Measurements from ENCODE around the gene ALDH1A2. TPM values are rescaled to one million over a fixed set of nuclear protein-coding genes. Genes with fewer than 3 reads are reported as not detected.

The ALDH1A2 gene
- total RNA-seq, 1 experiment from 2014 or later, result 0.98 TPM

DNA sequence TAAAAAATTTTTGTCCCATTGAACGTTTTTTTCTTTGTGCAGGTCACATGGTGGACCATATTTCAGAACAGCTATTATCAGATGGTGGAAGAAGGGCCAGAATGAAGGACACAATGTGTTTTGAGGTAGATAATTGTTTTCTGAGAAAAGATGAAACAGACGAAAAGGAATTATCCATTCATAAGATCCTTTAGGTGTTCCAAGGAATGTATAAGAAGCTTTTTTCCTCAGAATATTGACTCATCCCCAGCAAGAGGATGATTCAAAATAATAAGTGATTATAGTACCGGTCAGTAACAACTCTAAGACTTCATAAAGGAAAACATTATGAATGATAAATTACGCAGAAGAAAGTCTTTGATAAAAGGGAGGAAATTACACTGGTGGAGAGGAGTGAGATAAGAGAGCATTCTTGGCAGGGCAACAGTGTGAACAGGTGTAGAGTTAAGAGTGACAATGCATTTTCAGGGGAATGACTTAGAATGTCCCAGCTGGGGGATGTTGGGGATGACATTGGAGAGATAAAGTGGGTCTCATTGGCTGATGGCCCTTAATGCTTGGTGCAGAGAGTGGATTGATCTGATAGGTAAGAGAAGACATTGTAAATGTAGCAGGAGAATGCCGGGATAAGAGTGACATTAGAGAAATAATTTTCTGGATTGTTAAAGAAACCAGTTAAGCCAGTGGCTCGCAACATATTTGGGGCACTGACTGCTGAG, 45.6 kb upstream of the ALDH1A2 start:
- H3K36me3 ChIP-seq (ENCODE audit: control insufficient read depth, insufficient read depth, low read length), result no peaks in the 10 kb centered on the region
- CTCF ChIA-PET, result no interaction called here
- no TSS peak for BruUV-seq (replicated peaks)
- no peak for DNase-seq (ENCODE audit: low read depth, low spot score)
- TF ChIP-seq, protein P1, sequence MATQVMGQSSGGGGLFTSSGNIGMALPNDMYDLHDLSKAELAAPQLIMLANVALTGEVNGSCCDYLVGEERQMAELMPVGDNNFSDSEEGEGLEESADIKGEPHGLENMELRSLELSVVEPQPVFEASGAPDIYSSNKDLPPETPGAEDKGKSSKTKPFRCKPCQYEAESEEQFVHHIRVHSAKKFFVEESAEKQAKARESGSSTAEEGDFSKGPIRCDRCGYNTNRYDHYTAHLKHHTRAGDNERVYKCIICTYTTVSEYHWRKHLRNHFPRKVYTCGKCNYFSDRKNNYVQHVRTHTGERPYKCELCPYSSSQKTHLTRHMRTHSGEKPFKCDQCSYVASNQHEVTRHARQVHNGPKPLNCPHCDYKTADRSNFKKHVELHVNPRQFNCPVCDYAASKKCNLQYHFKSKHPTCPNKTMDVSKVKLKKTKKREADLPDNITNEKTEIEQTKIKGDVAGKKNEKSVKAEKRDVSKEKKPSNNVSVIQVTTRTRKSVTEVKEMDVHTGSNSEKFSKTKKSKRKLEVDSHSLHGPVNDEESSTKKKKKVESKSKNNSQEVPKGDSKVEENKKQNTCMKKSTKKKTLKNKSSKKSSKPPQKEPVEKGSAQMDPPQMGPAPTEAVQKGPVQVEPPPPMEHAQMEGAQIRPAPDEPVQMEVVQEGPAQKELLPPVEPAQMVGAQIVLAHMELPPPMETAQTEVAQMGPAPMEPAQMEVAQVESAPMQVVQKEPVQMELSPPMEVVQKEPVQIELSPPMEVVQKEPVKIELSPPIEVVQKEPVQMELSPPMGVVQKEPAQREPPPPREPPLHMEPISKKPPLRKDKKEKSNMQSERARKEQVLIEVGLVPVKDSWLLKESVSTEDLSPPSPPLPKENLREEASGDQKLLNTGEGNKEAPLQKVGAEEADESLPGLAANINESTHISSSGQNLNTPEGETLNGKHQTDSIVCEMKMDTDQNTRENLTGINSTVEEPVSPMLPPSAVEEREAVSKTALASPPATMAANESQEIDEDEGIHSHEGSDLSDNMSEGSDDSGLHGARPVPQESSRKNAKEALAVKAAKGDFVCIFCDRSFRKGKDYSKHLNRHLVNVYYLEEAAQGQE (IDR thresholded peaks at IDR 0.05; ENCODE audit: insufficient read depth in 1 of 2, low read depth in 2 of 2, low read length in 1 of 2), result no peak
- TF ChIP-seq SIN3A (IDR thresholded peaks at IDR 0.05; ENCODE audit: borderline replicate concordance, insufficient read depth, low read depth, low read length) (no peak), POLR2AphosphoS5 (IDR thresholded peaks at IDR 0.05; ENCODE audit: low read depth, low read length) (no peak), TCF7L2 (IDR thresholded peaks at IDR 0.05; ENCODE audit: low read depth, low read length) (no peak)
- TF ChIP-seq, protein P2, sequence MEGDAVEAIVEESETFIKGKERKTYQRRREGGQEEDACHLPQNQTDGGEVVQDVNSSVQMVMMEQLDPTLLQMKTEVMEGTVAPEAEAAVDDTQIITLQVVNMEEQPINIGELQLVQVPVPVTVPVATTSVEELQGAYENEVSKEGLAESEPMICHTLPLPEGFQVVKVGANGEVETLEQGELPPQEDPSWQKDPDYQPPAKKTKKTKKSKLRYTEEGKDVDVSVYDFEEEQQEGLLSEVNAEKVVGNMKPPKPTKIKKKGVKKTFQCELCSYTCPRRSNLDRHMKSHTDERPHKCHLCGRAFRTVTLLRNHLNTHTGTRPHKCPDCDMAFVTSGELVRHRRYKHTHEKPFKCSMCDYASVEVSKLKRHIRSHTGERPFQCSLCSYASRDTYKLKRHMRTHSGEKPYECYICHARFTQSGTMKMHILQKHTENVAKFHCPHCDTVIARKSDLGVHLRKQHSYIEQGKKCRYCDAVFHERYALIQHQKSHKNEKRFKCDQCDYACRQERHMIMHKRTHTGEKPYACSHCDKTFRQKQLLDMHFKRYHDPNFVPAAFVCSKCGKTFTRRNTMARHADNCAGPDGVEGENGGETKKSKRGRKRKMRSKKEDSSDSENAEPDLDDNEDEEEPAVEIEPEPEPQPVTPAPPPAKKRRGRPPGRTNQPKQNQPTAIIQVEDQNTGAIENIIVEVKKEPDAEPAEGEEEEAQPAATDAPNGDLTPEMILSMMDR (IDR thresholded peaks at IDR 0.05), result no peak
- H3K4me3 ChIP-seq (ENCODE audit: low read depth in 2 of 2, low read length in 2 of 2), result no peak overlapping the region
- no peak overlapping the region for H3K27ac ChIP-seq (ENCODE audit: low read length)
- POLR2A ChIA-PET, result no interaction called here
- H3K27me3 ChIP-seq (ENCODE audit: control insufficient read depth, insufficient read depth, low read length), result no peaks in the 10 kb centered on the region
- no peaks in the 10 kb centered on the region for H3K9me3 ChIP-seq (ENCODE audit: control insufficient read depth, insufficient read depth, low read depth, low read length)
- no peaks in the 10 kb centered on the region for H3K4me1 ChIP-seq (ENCODE audit: control insufficient read depth, insufficient read depth, low read length)
- in situ Hi-C loops (cut with HindIII; ENCODE audit: low pct_unique_long_range_greater_than_20kb, low sequenced_read_pairs) (no loop called here), intact Hi-C loops (cut with micrococcal nuclease; ENCODE audit: unreplicated experiment) (no loop called here)
- ATAC-seq, result no peak

DNA sequence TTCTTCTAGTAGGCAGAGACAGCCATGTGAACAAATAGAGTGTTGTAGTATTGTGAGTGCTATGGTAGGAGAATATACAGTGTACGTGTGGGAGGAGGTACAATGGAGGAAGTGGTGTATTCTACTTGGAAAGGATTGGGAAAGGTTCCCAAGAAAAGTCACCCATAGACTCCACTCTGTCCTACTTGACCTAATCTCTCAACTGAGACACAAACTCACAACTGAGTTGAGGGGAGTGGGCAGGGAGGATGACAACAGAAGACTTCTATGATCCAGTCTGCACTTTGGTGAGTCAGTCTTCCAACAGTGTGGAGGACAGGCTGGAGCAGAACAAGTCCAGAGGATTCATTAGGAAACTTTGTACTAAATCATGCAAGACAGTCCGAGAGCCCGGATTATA, 43.9 kb upstream of the ALDH1A2 start:
- Histone ChIP-seq H3K27ac (ENCODE audit: low read length) (no peak overlapping the region), H3K27me3 (ENCODE audit: control insufficient read depth, insufficient read depth, low read length) (no peaks in the 10 kb centered on the region), H3K4me1 (ENCODE audit: control insufficient read depth, insufficient read depth, low read length) (no peaks in the 10 kb centered on the region), H3K36me3 (ENCODE audit: control insufficient read depth, insufficient read depth, low read length) (no peaks in the 10 kb centered on the region), H3K4me3 (ENCODE audit: low read depth in 2 of 2, low read length in 2 of 2) (no peak overlapping the region), H3K9me3 (ENCODE audit: control insufficient read depth, insufficient read depth, low read depth, low read length) (no peaks in the 10 kb centered on the region)
- ChIA-PET CTCF (no interaction called here), POLR2A (interaction anchor here (0.7 kb wide), 1 partner anchor 1456 kb away, joined by 3 read pairs; no protein-coding TSS in a partner anchor)
- ATAC-seq, result no peak
- no peak for DNase-seq (ENCODE audit: low read depth, low spot score)
- BruUV-seq (replicated peaks), result no TSS peak
- in situ Hi-C loops (cut with HindIII; ENCODE audit: low pct_unique_long_range_greater_than_20kb, low sequenced_read_pairs), result no loop called here
- intact Hi-C loops (cut with micrococcal nuclease; ENCODE audit: unreplicated experiment), result no loop called here
- no peak for TF ChIP-seq SIN3A (IDR thresholded peaks at IDR 0.05; ENCODE audit: borderline replicate concordance, insufficient read depth, low read depth, low read length)
- no peak for TF ChIP-seq POLR2AphosphoS5 (IDR thresholded peaks at IDR 0.05; ENCODE audit: low read depth, low read length)
- TF ChIP-seq, protein P1 (IDR thresholded peaks at IDR 0.05; ENCODE audit: insufficient read depth in 1 of 2, low read depth in 2 of 2, low read length in 1 of 2), result no peak
- TF ChIP-seq, protein P2 (IDR thresholded peaks at IDR 0.05), result no peak

Measured in Panc1 (cell line).